PC-3 (cell line): Measurements from ENCODE around the gene DGKI. TPM values are rescaled to one million over a fixed set of nuclear protein-coding genes. Genes with fewer than 3 reads are reported as not detected.

Experiments used
- ATAC-seq: fragments of 200-7000 bp; cut with Tn5 transposase; 2 replicates; pipeline ENCODE4 v1.9.1; 2020; ENCODE audit warnings: mild to moderate bottlenecking, moderate library complexity
- BruUV-seq: library from RNA; stranded (reverse); fragments of 400-500 nt; replicated peaks from 2 replicates; lab custom pipeline; 2021; lab: Mats Ljungman, UMichigan
- CTCF ChIA-PET: fragments of 300-600 bp; sonication (Branson Sonifier 250); formaldehyde crosslinking; loops from one replicate; lab custom pipeline; 2022; ENCODE audit warnings: antibody characterized with exemption; lab: Charles Lee
- POLR2A ChIA-PET: fragments of 300-600 bp; sonication (Branson Sonifier 250); formaldehyde crosslinking; loops from one replicate; lab custom pipeline; 2022; ENCODE audit warnings: antibody characterized with exemption; ENCODE audit not compliant: unreplicated experiment; lab: Charles Lee
- DNase-seq: peaks from one replicate; pipeline ENCODE4 v3.0.0-alpha.2; 2015
- H2AFZ ChIP-seq: fragments of 300-600 bp; sonication (generic); 2 replicates; pipeline ENCODE4 v1.6.0; 2016; ENCODE audit warnings: antibody characterized with exemption, low read length
- H3F3A ChIP-seq: fragments of 300-600 bp; sonication (generic); one replicate; pipeline ENCODE4 v1.6.0; 2017; ENCODE audit warnings: antibody characterized with exemption, low read length, control low read depth, mild to moderate bottlenecking; ENCODE audit not compliant: unreplicated experiment
- H3K27ac ChIP-seq: fragments of 300-600 bp; sonication (generic); 2 replicates; pipeline ENCODE4 v1.5.1; 2016; ENCODE audit warnings: mild to moderate bottlenecking, low read length
- H3K27me3 ChIP-seq: fragments of 300-600 bp; sonication (generic); 2 replicates; pipeline ENCODE4 v1.6.1; 2016; ENCODE audit warnings: low read length, mixed read lengths
- H3K36me3 ChIP-seq: fragments of 300-600 bp; sonication (generic); 2 replicates; pipeline ENCODE4 v1.6.1; 2016; ENCODE audit warnings: low read depth, mixed run types, low read length, mixed read lengths
- H3K4me1 ChIP-seq: fragments of 300-600 bp; sonication (generic); 2 replicates; pipeline ENCODE4 v1.5.1; 2016; ENCODE audit warnings: low read length; ENCODE audit not compliant: insufficient read depth
- H3K4me2 ChIP-seq: fragments of 300-600 bp; sonication (generic); 2 replicates; pipeline ENCODE4 v1.6.0; 2016; ENCODE audit warnings: low read length
- H3K4me3 ChIP-seq: fragments of 300-600 bp; sonication (generic); 2 replicates; pipeline ENCODE4 v1.5.1; 2016; ENCODE audit warnings: mild to moderate bottlenecking, low read length, mixed read lengths
- H3K79me2 ChIP-seq: fragments of 300-600 bp; sonication (generic); 2 replicates; pipeline ENCODE4 v1.6.1; 2017; ENCODE audit warnings: low read length, mixed read lengths
- H3K9ac ChIP-seq: fragments of 300-600 bp; sonication (generic); 2 replicates; pipeline ENCODE4 v1.6.0; 2016; ENCODE audit warnings: mild to moderate bottlenecking, low read length
- H3K9me2 ChIP-seq: fragments of 300-600 bp; sonication (generic); replicated peaks from 2 replicates; pipeline ENCODE4 v1.6.1; 2016; ENCODE audit warnings: mixed run types, low read length, mixed read lengths
- H3K9me3 ChIP-seq: fragments of 300-600 bp; sonication (generic); 2 replicates; pipeline ENCODE4 v1.6.1; 2016; ENCODE audit warnings: low read length, mixed read lengths
- H4K20me1 ChIP-seq: fragments of 300-600 bp; sonication (generic); 2 replicates; pipeline ENCODE4 v1.6.1; 2016; ENCODE audit warnings: low read length, mixed read lengths
- CTCF ChIP-seq: fragments of 300-600 bp; sonication (generic); conservative IDR thresholded peaks from 2 replicates; pipeline ENCODE4 v1.5.1; 2017; ENCODE audit warnings: antibody characterized with exemption, low read depth, mild to moderate bottlenecking, low read length
- EZH2 ChIP-seq: fragments of 300-600 bp; sonication (generic); IDR thresholded peaks from one replicate; pipeline ENCODE4 v1.6.1; 2017; ENCODE audit warnings: antibody characterized with exemption, mild to moderate bottlenecking, low read length; ENCODE audit not compliant: unreplicated experiment
- EZH2phosphoT487 ChIP-seq: fragments of 300-600 bp; sonication (generic); IDR thresholded peaks from 2 replicates; pipeline ENCODE4 v1.6.1; 2018; ENCODE audit warnings: mild to moderate bottlenecking, antibody characterized with exemption, low read length, borderline replicate concordance
- intact Hi-C: fragments of 100-400 bp; cut with micrococcal nuclease; formaldehyde crosslinking; loops from 2 replicates; pipeline ENCODE4 v1.9.0; 2023
- total RNA-seq: library from RNA; depleted of rRNA; stranded (reverse); fragments of >200 nt; gene quantifications from 2 replicates; pipeline ENCODE4 v1.2.3, GENCODE V29; 2014

The DGKI gene
- total RNA-seq, 1 experiment from 2014 or later: not detected

- no TSS peak for BruUV-seq
- intact Hi-C loops: no loop called here
- no peaks in the 10 kb centered on the region for H3K9me2 ChIP-seq
- H3K4me1 ChIP-seq: peaks cover 12% of the 10 kb centered on the region
- H3K27me3 ChIP-seq: no peaks in the 10 kb centered on the region
- 0 out of 2 replicates have a peak overlapping the region, but pooled peaks have one; percentile 11 for H3K4me2 ChIP-seq
- H3K9me3 ChIP-seq: no peaks in the 10 kb centered on the region
- TF ChIP-seq EZH2phosphoT487 (no peak), EZH2 (no peak), CTCF (no peak)
- no peaks in the 10 kb centered on the region for H3K79me2 ChIP-seq
- ChIA-PET CTCF (no interaction called here), POLR2A (no interaction called here)
- ATAC-seq: no peak
- H2AFZ ChIP-seq: no peak overlapping the region
- peak overlapping the region; percentile 17; the same call in 1 of the 2 replicates for H3K9ac ChIP-seq
- H3K27ac ChIP-seq: peak overlapping the region; percentile 54
- peak; percentile 71 for DNase-seq
- no peak overlapping the region for H3K4me3 ChIP-seq
- no peaks in the 10 kb centered on the region for H4K20me1 ChIP-seq
- H3F3A ChIP-seq: no peaks in the 10 kb centered on the region
- no peaks in the 10 kb centered on the region for H3K36me3 ChIP-seq
These were observed 266.7 kb downstream of the DGKI start for GRCh38 chr7:137579913-137580640.

- Histone ChIP-seq H3K27ac (no peak overlapping the region), H3K4me1 (peaks cover 12% of the 10 kb centered on the region), H4K20me1 (no peaks in the 10 kb centered on the region), H3K9ac (no peak overlapping the region), H3K9me3 (no peaks in the 10 kb centered on the region), H3K27me3 (no peaks in the 10 kb centered on the region), H3K36me3 (no peaks in the 10 kb centered on the region), H3K79me2 (no peaks in the 10 kb centered on the region), H3K4me3 (no peak overlapping the region), H3K9me2 (no peaks in the 10 kb centered on the region), H2AFZ (0 out of 2 replicates have a peak overlapping the region, but pooled peaks have one; percentile 31), H3K4me2 (no peak overlapping the region), H3F3A (no peaks in the 10 kb centered on the region)
- intact Hi-C loops: no loop called here
- DNase-seq: no peak
- no TSS peak for BruUV-seq
- no peak for ATAC-seq
- CTCF ChIA-PET: no interaction called here
- POLR2A ChIA-PET: no interaction called here
- TF ChIP-seq EZH2 (no peak), CTCF (no peak), EZH2phosphoT487 (no peak)
These were observed 268.2 kb downstream of the DGKI start for GRCh38 chr7:137578541-137578940.

- ChIA-PET CTCF (no interaction called here), POLR2A (no interaction called here)
- Histone ChIP-seq H3K4me3 (no peak overlapping the region), H3K4me1 (peaks cover 12% of the 10 kb centered on the region), H3K9ac (no peak overlapping the region), H3K9me2 (no peaks in the 10 kb centered on the region), H4K20me1 (no peaks in the 10 kb centered on the region), H3K27ac (no peak overlapping the region), H3K4me2 (no peak overlapping the region), H3K36me3 (no peaks in the 10 kb centered on the region), H2AFZ (no peak overlapping the region), H3K9me3 (no peaks in the 10 kb centered on the region), H3K27me3 (no peaks in the 10 kb centered on the region), H3F3A (no peaks in the 10 kb centered on the region), H3K79me2 (no peaks in the 10 kb centered on the region)
- TF ChIP-seq EZH2phosphoT487 (no peak), CTCF (no peak), EZH2 (no peak)
- DNase-seq (no peak), ATAC-seq (no peak)
- intact Hi-C loops: no loop called here
- BruUV-seq: no TSS peak
These were observed 269.6 kb downstream of the DGKI start for GRCh38 chr7:137577184-137577583.
